Activated CD8-positive, alpha-beta T cell treated with anti-CD3 and anti-CD28 coated beads, Interleukin-2, amount 10 ng/mL, durations not matched to agents 7 days and 5 days (primary cell): ENCODE measurements around the gene RAB40C. TPM values are rescaled to one million over a fixed set of nuclear protein-coding genes. Genes with fewer than 3 reads are reported as not detected.
A peak's percentile ranks its signal among the peaks of the same experiment; 100 is the strongest.

Experiments used
- ATAC-seq: fragments of 150-1000 bp; cut with Tn5 transposase; one replicate; pipeline ENCODE4 v1.10.0; 2021; ENCODE audit warnings: moderate library complexity
- CTCF ChIA-PET: fragments of 350-600 bp; sonication (Branson Sonifier 250); formaldehyde crosslinking; loops from one replicate; lab custom pipeline; 2021; ENCODE audit warnings: antibody characterized with exemption; lab: Charles Lee
- POLR2A ChIA-PET: fragments of 350-600 bp; sonication (Branson Sonifier 250); formaldehyde crosslinking; loops from one replicate; lab custom pipeline; 2021; ENCODE audit warnings: antibody characterized with exemption; lab: Charles Lee
- DNase-seq: peaks from one replicate; pipeline ENCODE4 v3.0.0-alpha.2; 2020
- H3K27ac Mint-ChIP-seq: one replicate; pipeline ENCODE4 v1.8.0; 2021; ENCODE audit warnings: mild to moderate bottlenecking, mixed read lengths
- H3K27me3 Mint-ChIP-seq: one replicate; pipeline ENCODE4 v1.8.0; 2021; ENCODE audit warnings: low read depth, mixed read lengths
- H3K36me3 Mint-ChIP-seq: one replicate; pipeline ENCODE4 v1.8.0; 2021; ENCODE audit warnings: low read depth, mixed read lengths
- H3K4me1 Mint-ChIP-seq: one replicate; pipeline ENCODE4 v1.8.0; 2021; ENCODE audit warnings: low read depth, mixed read lengths
- H3K4me3 Mint-ChIP-seq: one replicate; pipeline ENCODE4 v1.8.0; 2021; ENCODE audit warnings: mild to moderate bottlenecking, mixed read lengths
- H3K9me3 Mint-ChIP-seq: one replicate; pipeline ENCODE4 v1.8.0; 2022; ENCODE audit warnings: mixed read lengths; ENCODE audit not compliant: insufficient read depth
- total RNA-seq, 2 experiments: library from RNA; stranded (reverse); gene quantifications; one replicate each; pipeline ENCODE4 v1.2.3, GENCODE V29; 2021

The RAB40C gene
- total RNA-seq, 2 experiments from 2014 or later: 13.1 to 15.0 TPM

- DNase-seq: peak; percentile 44
- no peaks in the 10 kb centered on the region for H3K9me3 Mint-ChIP-seq
- H3K27me3 Mint-ChIP-seq: no peaks in the 10 kb centered on the region
- H3K36me3 Mint-ChIP-seq: peaks cover 4% of the 10 kb centered on the region
- peak overlapping the region; percentile 67 for H3K27ac Mint-ChIP-seq
- ChIA-PET POLR2A (interaction anchor here (0.6 to 1.1 kb wide), 3 partner anchors 10 to 19 kb away, joined by 3 read pairs; partner anchors contain the start of gene RHOT2), CTCF (interaction anchor here (1.0 to 2.6 kb wide), 3 partner anchors 13 to 18 kb away, joined by 3 to 16 read pairs (median 4); partner anchors contain the start of genes METTL26 and RHOT2)
- H3K4me1 Mint-ChIP-seq: peaks cover 15% of the 10 kb centered on the region
- ATAC-seq: peak; percentile 50
- peak overlapping the region; percentile 74 for H3K4me3 Mint-ChIP-seq
These were observed 59.8 kb downstream of the RAB40C start for GRCh38 chr16:649631-650030.

- Mint-ChIP-seq H3K27me3 (no peaks in the 10 kb centered on the region), H3K27ac (no peak overlapping the region), H3K36me3 (peaks cover 2% of the 10 kb centered on the region), H3K9me3 (no peaks in the 10 kb centered on the region), H3K4me1 (peaks cover 15% of the 10 kb centered on the region), H3K4me3 (no peak overlapping the region)
- POLR2A ChIA-PET: interaction anchor here (0.7 kb wide), 1 partner anchor 8 kb away, joined by 3 read pairs; no protein-coding TSS in a partner anchor
- CTCF ChIA-PET: interaction anchor here (1.2 to 1.5 kb wide), 2 partner anchors 9 to 16 kb away, joined by 4 read pairs; partner anchors contain the start of gene RHOT2
- DNase-seq: no peak
- no peak for ATAC-seq
These were observed 62.0 kb downstream of the RAB40C start for GRCh38 chr16:651844-652243.

GRCh38 chr16:652454-653305, 62.8 kb downstream of the RAB40C start:
- no peak overlapping the region for H3K27ac Mint-ChIP-seq
- H3K27me3 Mint-ChIP-seq: no peaks in the 10 kb centered on the region
- CTCF ChIA-PET: no interaction called here
- no peak overlapping the region for H3K4me3 Mint-ChIP-seq
- H3K4me1 Mint-ChIP-seq: peaks cover 13% of the 10 kb centered on the region
- ATAC-seq (no peak), DNase-seq (no peak)
- no peaks in the 10 kb centered on the region for H3K9me3 Mint-ChIP-seq
- H3K36me3 Mint-ChIP-seq: peaks cover 2% of the 10 kb centered on the region
- POLR2A ChIA-PET: interaction anchor here (0.7 kb wide), 1 partner anchor 7 kb away, joined by 3 read pairs; no protein-coding TSS in a partner anchor

- ATAC-seq: no peak
- H3K4me3 Mint-ChIP-seq: no peak overlapping the region
These were observed 64.2 kb downstream of the RAB40C start for GRCh38 chr16:654034-654433.

GRCh38 chr16:657487-657886, 67.6 kb downstream of the RAB40C start:
- ChIA-PET POLR2A (no interaction called here), CTCF (no interaction called here)
- Mint-ChIP-seq H3K27me3 (no peaks in the 10 kb centered on the region), H3K27ac (no peak overlapping the region), H3K4me3 (no peak overlapping the region), H3K9me3 (no peaks in the 10 kb centered on the region), H3K36me3 (peaks cover 5% of the 10 kb centered on the region), H3K4me1 (peaks cover 5% of the 10 kb centered on the region)
- no peak for DNase-seq
- ATAC-seq: no peak

More at GRCh38 chr16:654034-654433, 64.2 kb downstream of the RAB40C start:
- peaks cover 2% of the 10 kb centered on the region for H3K36me3 Mint-ChIP-seq
- no peaks in the 10 kb centered on the region for H3K9me3 Mint-ChIP-seq
- DNase-seq: no peak
- CTCF ChIA-PET: no interaction called here
- POLR2A ChIA-PET: interaction anchor here (0.6 to 1.6 kb wide), 2 partner anchors 11 to 12 kb away, joined by 3 to 5 read pairs; partner anchors contain the start of gene MCRIP2
- no peaks in the 10 kb centered on the region for H3K27me3 Mint-ChIP-seq
- H3K27ac Mint-ChIP-seq: no peak overlapping the region
- H3K4me1 Mint-ChIP-seq: peaks cover 6% of the 10 kb centered on the region

GRCh38 chr16:658679-659571, 69.1 kb downstream of the RAB40C start:
- Mint-ChIP-seq H3K4me3 (no peak overlapping the region), H3K36me3 (peaks cover 8% of the 10 kb centered on the region), H3K27ac (no peak overlapping the region), H3K27me3 (no peaks in the 10 kb centered on the region), H3K9me3 (no peaks in the 10 kb centered on the region), H3K4me1 (peaks cover 5% of the 10 kb centered on the region)
- CTCF ChIA-PET: no interaction called here
- ATAC-seq (no peak), DNase-seq (no peak)
- POLR2A ChIA-PET: interaction anchor here (1.1 kb wide), 1 partner anchor 9 kb away, joined by 3 read pairs; no protein-coding TSS in a partner anchor

- ChIA-PET POLR2A (interaction anchor here (0.5 to 1.3 kb wide), 3 partner anchors 8 to 10 kb away, joined by 3 read pairs; no protein-coding TSS in a partner anchor), CTCF (no interaction called here)
- Mint-ChIP-seq H3K4me3 (no peak overlapping the region), H3K9me3 (no peaks in the 10 kb centered on the region), H3K4me1 (peaks cover 5% of the 10 kb centered on the region), H3K27ac (no peak overlapping the region), H3K36me3 (peaks cover 8% of the 10 kb centered on the region), H3K27me3 (no peaks in the 10 kb centered on the region)
- ATAC-seq (no peak), DNase-seq (no peak)
These were observed 69.8 kb downstream of the RAB40C start for GRCh38 chr16:659618-660017.

GRCh38 chr16:660132-660458, 70.2 kb downstream of the RAB40C start:
- no peak for DNase-seq
- peaks cover 8% of the 10 kb centered on the region for H3K36me3 Mint-ChIP-seq
- no peak overlapping the region for H3K4me3 Mint-ChIP-seq
- ATAC-seq: no peak
- H3K27me3 Mint-ChIP-seq: no peaks in the 10 kb centered on the region
- ChIA-PET POLR2A (interaction anchor here (0.5 to 1.3 kb wide), 2 partner anchors 8 to 9 kb away, joined by 3 read pairs; no protein-coding TSS in a partner anchor), CTCF (interaction anchor here (1.1 kb wide), 1 partner anchor 9 kb away, joined by 4 read pairs; no protein-coding TSS in a partner anchor)
- no peak overlapping the region for H3K27ac Mint-ChIP-seq
- H3K9me3 Mint-ChIP-seq: no peaks in the 10 kb centered on the region
- H3K4me1 Mint-ChIP-seq: peaks cover 5% of the 10 kb centered on the region

GRCh38 chr16:660459-661183, 70.8 kb downstream of the RAB40C start:
- no peaks in the 10 kb centered on the region for H3K27me3 Mint-ChIP-seq
- peaks cover 5% of the 10 kb centered on the region for H3K4me1 Mint-ChIP-seq
- H3K27ac Mint-ChIP-seq: no peak overlapping the region
- H3K36me3 Mint-ChIP-seq: peaks cover 8% of the 10 kb centered on the region
- ChIA-PET POLR2A (interaction anchor here (1.3 kb wide), 1 partner anchor 9 kb away, joined by 3 read pairs; no protein-coding TSS in a partner anchor), CTCF (interaction anchor here (1.1 kb wide), 1 partner anchor 10 kb away, joined by 4 read pairs; no protein-coding TSS in a partner anchor)
- DNase-seq: peak; percentile 67
- peak; percentile 59 for ATAC-seq
- H3K4me3 Mint-ChIP-seq: no peak overlapping the region
- no peaks in the 10 kb centered on the region for H3K9me3 Mint-ChIP-seq

- H3K4me3 Mint-ChIP-seq: no peak overlapping the region
- CTCF ChIA-PET: interaction anchor here (1.1 kb wide), 1 partner anchor 10 kb away, joined by 4 read pairs; no protein-coding TSS in a partner anchor
- peaks cover 8% of the 10 kb centered on the region for H3K36me3 Mint-ChIP-seq
- ATAC-seq: no peak
- no peak for DNase-seq
- H3K9me3 Mint-ChIP-seq: no peaks in the 10 kb centered on the region
- no peaks in the 10 kb centered on the region for H3K27me3 Mint-ChIP-seq
- POLR2A ChIA-PET: interaction anchor here (0.6 to 1.3 kb wide), 3 partner anchors 10 to 12 kb away, joined by 3 read pairs; partner anchors contain the start of gene WDR90
- H3K4me1 Mint-ChIP-seq: peaks cover 5% of the 10 kb centered on the region
- H3K27ac Mint-ChIP-seq: no peak overlapping the region
These were observed 71.4 kb downstream of the RAB40C start for GRCh38 chr16:661184-661821.
